HL-60/S4 treated with phorbol 12-myristate 13-acetate at 8.2 ng/mL for 4 days and 3 days (cell line): Measurements from ENCODE around the gene BTBD19.
"Not testable (repeated sequence)": the region's sequence is repeated elsewhere in the genome, so short reads cannot be mapped to it uniquely, and the experiment has no call there.

Source experiments
- in situ Hi-C: fragments of 300-500 bp; cut with MboI; formaldehyde crosslinking; loops from 2 replicates; pipeline ENCODE4 v1.15.0; 2022; ENCODE audit warnings: low sequenced_read_pairs

The BTBD19 gene

DNA sequence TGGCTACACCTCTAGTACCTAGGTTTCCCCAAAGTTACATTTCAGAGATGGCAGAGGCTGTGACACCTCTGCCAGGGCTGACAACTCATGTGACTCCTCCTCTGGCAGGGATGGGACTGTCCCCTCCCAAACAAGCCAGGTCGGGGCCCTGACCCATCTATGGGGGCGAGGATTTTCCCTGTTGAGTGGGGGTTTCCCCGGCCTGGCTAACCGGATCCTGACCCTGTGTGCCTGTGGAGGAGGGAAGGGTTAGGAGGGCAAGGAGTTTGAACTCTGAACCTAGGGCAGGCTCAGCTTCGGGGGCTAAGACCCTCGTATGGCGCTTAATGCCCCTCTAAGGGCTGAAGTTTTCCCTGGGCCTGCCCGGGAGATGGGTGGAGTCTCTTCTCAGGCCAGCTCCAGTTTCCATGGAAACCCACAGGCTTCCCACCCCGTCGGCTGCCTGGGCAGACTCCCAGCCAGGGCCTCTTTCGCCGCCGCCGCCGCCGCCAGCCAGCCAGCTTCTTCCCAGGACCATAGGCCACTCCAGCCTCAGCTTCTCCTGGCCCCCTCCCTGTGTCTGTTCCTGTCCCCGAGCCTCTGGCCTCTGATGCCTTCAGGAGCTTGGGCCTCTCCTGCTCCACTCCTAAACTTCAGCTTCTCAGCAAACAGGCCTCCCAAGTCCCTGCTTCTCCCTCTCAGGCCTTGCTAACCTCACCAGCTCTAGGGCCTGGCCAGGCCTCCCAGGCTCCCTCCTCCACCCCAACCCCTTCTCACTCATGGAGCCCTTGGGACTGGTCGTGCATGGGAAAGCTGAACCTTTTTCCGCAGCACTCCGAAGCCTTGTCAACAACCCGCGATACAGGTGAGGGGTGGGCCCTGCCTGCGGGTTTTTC, at the start of gene BTBD19:
Gene BTBD19, plus strand, starts transcription at position 461 of the 875 bp plus-strand sequence. Its CDS starts 298 bp downstream, at position 759.
- in situ Hi-C loops = no loop called here

DNA sequence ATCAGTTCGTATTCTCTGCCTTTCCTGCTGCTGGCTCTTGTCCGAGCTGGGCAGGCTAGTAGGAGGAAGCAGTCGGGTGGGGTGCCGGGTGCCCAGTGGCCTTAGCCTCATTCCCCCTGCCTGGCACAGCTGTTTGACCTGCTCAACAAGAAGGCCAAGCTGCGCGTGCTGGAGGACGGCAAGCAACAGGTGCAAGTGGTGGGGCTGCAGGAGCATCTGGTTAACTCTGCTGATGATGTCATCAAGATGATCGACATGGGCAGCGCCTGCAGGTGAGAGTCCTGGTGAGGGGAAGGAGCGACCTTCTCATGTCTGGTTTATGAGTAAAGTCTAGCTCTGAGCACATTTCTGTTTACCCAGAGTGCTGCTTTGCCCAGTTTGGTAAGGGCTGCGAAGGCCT, 49.2 kb upstream of the BTBD19 start:
- in situ Hi-C loops = no loop called here

- in situ Hi-C loops = no loop called here
These were observed 47.4 kb upstream of the BTBD19 start for GRCh38 chr1:44760876-44761275.

DNA sequence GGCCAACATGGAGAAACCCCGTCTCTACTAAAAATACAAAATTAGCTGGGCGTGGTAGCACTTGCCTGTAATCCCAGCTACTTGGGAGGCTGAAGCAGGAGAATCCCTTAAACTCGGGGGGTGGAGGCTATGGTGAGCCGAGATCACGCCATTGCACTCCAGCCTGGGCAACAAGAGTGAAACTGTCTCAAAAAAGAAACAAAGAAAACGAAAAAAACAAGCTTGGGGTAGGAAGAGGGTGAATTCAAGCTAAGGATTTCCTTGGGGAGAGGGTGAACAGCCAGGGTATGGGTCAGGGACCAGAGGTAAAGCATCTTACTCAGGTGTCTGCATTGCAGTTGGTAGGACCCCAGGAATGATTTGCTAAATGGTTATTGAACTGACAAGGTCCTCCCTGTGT, 41.9 kb upstream of the BTBD19 start:
- in situ Hi-C loops = not testable (repeated sequence)

- in situ Hi-C loops = no loop called here
These were observed 33.0 kb upstream of the BTBD19 start, which contains the start of gene RPS8 for GRCh38 chr1:44775078-44775929. Gene RPS8, plus strand, starts transcription at chr1:44775540. Its CDS starts 57 bp downstream, at chr1:44775597.

- in situ Hi-C loops = no loop called here
These were observed 32.2 kb upstream of the BTBD19 start for GRCh38 chr1:44775930-44776729.

GRCh38 chr1:44776730-44777068, 31.6 kb upstream of the BTBD19 start:
- in situ Hi-C loops = no loop called here

DNA sequence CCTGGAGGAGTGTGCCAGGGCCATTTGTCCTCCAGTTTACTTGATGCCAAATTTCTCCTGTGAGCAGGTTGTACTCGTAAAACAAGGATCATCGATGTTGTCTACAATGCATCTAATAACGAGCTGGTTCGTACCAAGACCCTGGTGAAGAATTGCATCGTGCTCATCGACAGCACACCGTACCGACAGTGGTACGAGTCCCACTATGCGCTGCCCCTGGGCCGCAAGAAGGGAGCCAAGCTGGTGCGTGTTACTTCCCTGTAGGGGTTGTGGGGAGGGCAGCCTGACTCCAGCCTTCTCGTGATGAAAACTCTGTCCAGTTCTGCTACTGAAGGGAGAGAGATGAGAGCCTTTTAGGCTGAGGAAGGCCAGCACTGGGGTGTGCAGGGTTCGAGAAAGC, 30.8 kb upstream of the BTBD19 start:
- in situ Hi-C loops = no loop called here

DNA sequence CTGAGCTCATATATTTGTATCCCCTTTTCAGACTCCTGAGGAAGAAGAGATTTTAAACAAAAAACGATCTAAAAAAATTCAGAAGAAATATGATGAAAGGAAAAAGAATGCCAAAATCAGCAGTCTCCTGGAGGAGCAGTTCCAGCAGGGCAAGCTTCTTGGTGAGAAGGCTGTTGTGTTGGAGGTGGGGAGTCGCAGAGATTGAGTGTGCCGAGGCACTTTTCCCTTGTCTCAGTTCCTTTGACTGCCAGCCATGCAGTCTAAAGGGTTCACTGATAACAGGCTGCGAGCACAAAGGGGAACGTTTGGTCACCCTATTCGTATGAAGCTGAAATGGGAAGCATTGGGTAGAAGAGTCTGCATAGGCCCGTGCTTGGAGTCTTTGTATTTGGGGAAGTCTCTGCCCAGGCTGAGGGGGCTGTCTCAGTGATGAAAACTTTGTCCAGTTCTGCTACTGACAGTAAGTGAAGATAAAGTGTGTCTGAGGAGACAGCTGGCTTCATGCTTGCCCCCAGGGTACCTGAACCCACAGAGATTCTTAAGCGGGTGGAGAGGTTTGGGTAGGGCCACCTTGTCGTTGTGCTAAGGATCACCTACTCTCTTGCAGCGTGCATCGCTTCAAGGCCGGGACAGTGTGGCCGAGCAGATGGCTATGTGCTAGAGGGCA, 30.2 kb upstream of the BTBD19 start:
- in situ Hi-C loops = no loop called here

GRCh38 chr1:44778705-44779576, 29.4 kb upstream of the BTBD19 start:
- in situ Hi-C loops = no loop called here

- in situ Hi-C loops = no loop called here
These were observed 27.7 kb upstream of the BTBD19 start for GRCh38 chr1:44780583-44781121.

DNA sequence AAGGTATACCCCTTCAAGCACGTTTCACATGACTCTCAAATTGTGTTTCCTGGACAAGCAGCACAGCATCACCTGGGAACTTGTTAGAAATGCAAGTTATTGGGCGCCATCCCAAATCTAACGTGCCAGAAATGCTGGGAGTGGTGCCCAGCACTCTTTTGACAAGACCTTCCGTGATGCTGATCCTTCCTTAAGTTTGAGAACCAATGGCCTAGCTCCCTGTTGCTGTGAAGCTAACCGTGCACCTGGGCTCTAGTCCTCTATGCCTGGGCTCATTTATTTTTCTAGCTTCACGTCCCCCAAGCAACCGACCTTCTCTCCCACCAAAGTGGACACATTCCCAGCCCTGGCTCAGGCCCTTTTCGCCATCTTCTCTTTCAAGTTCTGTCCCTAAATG, 24.6 kb upstream of the BTBD19 start:
- in situ Hi-C loops = no loop called here

GRCh38 chr1:44784094-44785028, 24.0 kb upstream of the BTBD19 start:
- in situ Hi-C loops = no loop called here

DNA sequence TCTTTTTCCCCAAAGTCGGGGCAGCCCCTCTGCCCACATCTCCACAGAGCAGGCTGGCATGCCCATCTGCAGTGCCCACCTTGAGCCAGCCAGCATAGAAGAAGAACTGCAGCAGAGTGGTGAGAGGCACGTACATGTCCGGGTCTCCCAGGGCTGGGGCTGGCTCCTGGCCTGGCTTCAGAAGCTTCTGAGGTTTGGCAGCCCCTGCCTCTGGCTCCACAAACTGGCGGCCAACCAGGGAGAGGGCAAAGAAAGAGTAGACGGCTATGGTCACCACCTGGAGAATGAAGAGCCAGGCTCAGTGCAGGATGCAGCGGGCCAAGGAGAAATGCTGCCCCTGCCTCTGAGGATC, 23.3 kb upstream of the BTBD19 start:
- in situ Hi-C loops = no loop called here

- in situ Hi-C loops = no loop called here
These were observed 22.7 kb upstream of the BTBD19 start for GRCh38 chr1:44785501-44786137.

GRCh38 chr1:44786138-44786840, 22.0 kb upstream of the BTBD19 start:
- in situ Hi-C loops = no loop called here

DNA sequence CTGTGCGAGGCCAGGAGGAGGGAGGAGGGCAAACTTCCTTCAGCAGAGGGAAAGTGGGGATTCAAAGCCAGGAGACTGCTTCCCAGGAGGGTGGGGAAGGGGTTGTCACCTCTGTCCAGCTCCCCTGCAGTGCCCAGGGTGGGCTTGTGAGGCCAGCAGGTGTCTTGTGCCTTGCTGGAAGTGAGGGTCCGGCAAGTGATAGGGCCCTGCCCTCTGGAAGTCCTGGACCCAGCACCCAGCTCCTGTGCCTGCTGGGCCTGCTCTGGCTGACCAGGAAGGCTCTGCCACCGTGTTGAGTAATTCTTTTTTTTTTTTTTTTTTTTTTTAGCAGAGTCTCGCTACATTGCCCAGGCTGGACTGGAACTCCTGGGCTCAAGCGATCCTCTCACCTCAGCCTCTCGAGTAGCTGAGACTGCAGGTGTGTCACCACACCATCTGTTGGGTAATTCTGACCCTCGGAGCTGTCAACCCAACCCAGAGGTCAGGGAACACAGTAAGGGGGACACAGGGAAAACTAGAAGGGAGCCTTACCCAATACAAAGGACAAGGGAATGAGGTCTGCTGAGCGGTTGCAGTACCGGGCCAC, 21.4 kb upstream of the BTBD19 start:
- in situ Hi-C loops = no loop called here
